Right cardiac atrium (tissue), 5 donors: Measurements from ENCODE around the gene DNMT3A. TPM values are rescaled to one million over a fixed set of nuclear protein-coding genes. Genes with fewer than 3 reads are reported as not detected.

Experiments used
- ATAC-seq, 2 donors: fragments of 200-7000 bp; cut with Tn5 transposase; one replicate each; pipeline versions ENCODE4 v1.8.0 to v1.9.1; 2020; ENCODE audit warnings: moderate library complexity in 2 of 2, mild to moderate bottlenecking in 1 of 2
- DNase-seq, 3 donors: peaks; one replicate each; pipeline ENCODE4 v3.0.0-alpha.2; 2020
- H3K27ac ChIP-seq: one replicate; pipeline ENCODE4 v1.5.1; 2013; ENCODE audit warnings: mild to moderate bottlenecking, low read length, control low read depth, moderate library complexity
- H3K27me3 ChIP-seq: one replicate; pipeline ENCODE4 v1.6.1; 2013; ENCODE audit not compliant: control insufficient read depth, insufficient read depth
- H3K4me1 ChIP-seq: one replicate; pipeline ENCODE4 v1.6.1; 2013; ENCODE audit warnings: low read length; ENCODE audit not compliant: control insufficient read depth, insufficient read depth
- H3K4me3 ChIP-seq: one replicate; pipeline ENCODE4 v1.5.1; 2013; ENCODE audit warnings: low read length, control low read depth
- H3K9me3 ChIP-seq: one replicate; pipeline ENCODE4 v1.6.1; 2013; ENCODE audit warnings: low read length; ENCODE audit not compliant: control insufficient read depth
- WGBS: extraction: QIAGEN DNeasy Blood & Tissue Kit; methylation state at CpG from one replicate; pipeline ENCODE4 v1.1.7; 2013; 5-methylcytosine and 5-hydroxymethylcytosine counted together
- intact Hi-C, 4 donors: fragments of 100-400 bp; cut with DNase I; formaldehyde crosslinking; loops; one replicate each; pipeline versions ENCODE4 v1.11.0 to v1.14.0; 2022 to 2023
- long read RNA-seq, 4 donors: library from polyadenylated mRNA; unstranded; transcript quantifications; one replicate each; pipeline ENCODE4 v2.0.0, GENCODE V29; 2020 to 2021
- polyA plus RNA-seq: library from polyadenylated mRNA; stranded (reverse); fragments of 200-250 nt; gene quantifications from one replicate; pipeline ENCODE4 v1.2.3, GENCODE V29; 2013
- total RNA-seq, 4 donors: library from RNA; stranded (reverse); fragmentation: NEBNext Ultra II Directional; extraction: Animal tissue kit (Norgen Biotek cat#: 25700); gene quantifications; one replicate each; pipeline ENCODE4 v1.2.1, GENCODE V29; 2021
- donor health status: healthy with polysubstance abuse.
- donor health status: DM: no; HTN: yes; CAD: no.
- donor health status: DM: no; HTN: no; CAD: no.
- donor health status: DM: no; HTN: yes; CAD: no; lungs with severe emphysema.
- donor health status: DM: yes; HTN: yes; CAD: no.

DNMT3A gene
- total RNA-seq, result 10 to 100 TPM; 20.0 to 22.9 (median 21.1) TPM
- 9.9 TPM for polyA plus RNA-seq
- long read RNA-seq, donor 1, full-length matches to known transcripts, result 12 of 40 reads
- long read RNA-seq, donor 1, partial matches to known transcripts, result 14 of 40 reads
- long read RNA-seq, donor 1, other reads (novel, unspliced or antisense), result 14 of 40 reads
- long read RNA-seq, donor 2, full-length matches to known transcripts, result 12 of 17 reads
- long read RNA-seq, donor 2, partial matches to known transcripts, result 1 of 17 reads
- long read RNA-seq, donor 2, other reads (novel, unspliced or antisense), result 4 of 17 reads
- long read RNA-seq, donor 3, full-length matches to known transcripts, result 3 of 27 reads
- long read RNA-seq, donor 3, partial matches to known transcripts, result 10 of 27 reads
- long read RNA-seq, donor 3, other reads (novel, unspliced or antisense), result 14 of 27 reads
- long read RNA-seq, donor 4, full-length matches to known transcripts, result 5 of 13 reads
- long read RNA-seq, donor 4, partial matches to known transcripts, result 3 of 13 reads
- long read RNA-seq, donor 4, other reads (novel, unspliced or antisense), result 5 of 13 reads

DNA sequence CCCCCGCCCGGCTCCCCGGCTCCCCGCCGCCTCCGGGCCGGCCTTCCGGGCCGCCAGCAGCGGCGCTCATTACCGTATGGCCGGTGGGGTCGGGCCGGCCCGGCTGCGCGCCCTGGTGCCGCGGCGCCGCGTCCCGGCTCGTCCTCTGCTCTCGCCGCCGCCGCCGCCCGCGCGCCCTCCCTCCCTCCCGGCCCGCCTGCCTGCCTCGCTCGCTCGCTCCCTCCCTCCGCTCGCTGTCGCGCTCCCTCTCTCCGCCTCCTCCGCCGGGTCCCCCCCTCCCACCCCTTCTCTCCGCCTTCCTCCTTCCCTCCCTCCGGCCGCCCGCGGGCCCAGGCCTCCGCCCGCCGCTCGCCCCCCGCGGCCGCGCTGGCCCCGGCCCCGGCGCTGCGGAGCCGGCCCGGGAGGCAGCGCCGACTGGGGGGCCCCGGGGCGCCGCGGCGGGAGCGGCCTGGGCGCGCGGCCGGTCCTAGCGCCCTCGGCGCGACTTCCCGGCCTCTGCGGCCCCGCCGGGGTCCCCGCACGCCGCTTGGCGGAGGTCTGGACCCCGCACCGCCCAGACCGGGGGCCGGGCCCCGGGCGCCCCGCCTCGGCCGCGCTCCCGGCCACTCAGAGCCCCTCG lies at the start of gene DNMT3A:
Gene DNMT3A (minus strand): TSS at position 173 of the 619 bp plus-strand sequence. CDS start 27,941 bp downstream, outside the sequence.
- Histone ChIP-seq H3K4me3 (peak within 1 kb of the TSS; percentile 98), H3K27me3 (no peaks in the 10 kb centered on the region), H3K4me1 (peaks cover 6% of the 10 kb centered on the region), H3K9me3 (no peaks in the 10 kb centered on the region), H3K27ac (peak within 1 kb of the TSS; percentile 39)
- ATAC-seq (peak; percentile 15 to 39), DNase-seq (peak; percentile 78 to 93 (median 92))
- intact Hi-C loops, result loop anchor here in 1 of 4 donors (2.0 kb wide), 1 partner anchor 33 kb away; no protein-coding TSS in a partner anchor
- WGBS, result under 1% methylated on average over 96 of the region's 100 CpGs

DNA sequence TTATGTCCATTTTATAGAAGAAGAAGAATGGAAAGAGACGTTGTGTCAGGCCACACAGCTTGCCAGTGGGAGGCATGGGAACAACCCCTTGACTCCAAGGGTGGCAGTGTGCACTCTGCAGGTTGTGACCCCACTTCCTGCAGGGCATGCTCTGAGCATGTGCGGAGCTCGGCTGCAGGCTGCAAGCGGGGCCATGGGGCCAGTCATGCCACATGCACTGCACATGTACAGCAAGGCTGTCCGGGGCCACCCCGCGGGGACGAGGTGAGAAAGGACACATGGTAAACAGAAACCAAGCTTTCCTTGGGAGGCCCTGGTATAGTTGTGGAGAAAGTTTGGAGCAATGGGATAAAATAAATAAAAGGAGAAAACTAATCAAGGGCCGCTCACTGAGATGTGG lies 47.4 kb upstream of the DNMT3A start:
- no peaks in the 10 kb centered on the region for H3K4me1 ChIP-seq
- no peak overlapping the region for H3K27ac ChIP-seq
- ATAC-seq, result no peak
- intact Hi-C loops, result no loop called here
- H3K27me3 ChIP-seq, result no peaks in the 10 kb centered on the region
- H3K4me3 ChIP-seq, result no peak overlapping the region
- DNase-seq, result no peak
- no peaks in the 10 kb centered on the region for H3K9me3 ChIP-seq
- 98% methylated on average over 9 of the region's 9 CpGs for WGBS

DNA sequence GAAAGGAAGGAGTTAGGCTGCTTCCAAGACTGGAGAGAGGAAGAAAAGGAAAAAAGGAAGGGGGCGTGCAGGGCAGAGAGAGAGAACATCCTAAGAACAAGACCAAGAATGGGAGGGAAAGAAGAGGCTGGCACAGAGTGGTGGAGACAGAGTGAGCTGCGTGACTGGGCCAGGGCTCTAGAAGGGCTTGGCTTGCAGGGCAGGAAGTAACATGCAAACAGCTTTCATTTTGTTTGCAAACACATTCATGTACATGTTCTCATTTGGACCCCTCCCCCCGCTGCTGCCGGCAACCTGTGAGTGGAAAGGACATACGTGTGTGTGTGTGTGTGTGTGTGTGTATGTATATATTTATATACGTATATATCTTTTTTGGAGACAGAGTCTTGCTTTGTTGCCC lies 46.8 kb upstream of the DNMT3A start:
- DNase-seq, result no peak
- WGBS, result 90% methylated on average over 6 of the region's 6 CpGs
- H3K27ac ChIP-seq, result no peak overlapping the region
- no peak overlapping the region for H3K4me3 ChIP-seq
- no peak for ATAC-seq
- H3K9me3 ChIP-seq, result no peaks in the 10 kb centered on the region
- H3K27me3 ChIP-seq, result no peaks in the 10 kb centered on the region
- H3K4me1 ChIP-seq, result no peaks in the 10 kb centered on the region
- intact Hi-C loops, result no loop called here

DNA sequence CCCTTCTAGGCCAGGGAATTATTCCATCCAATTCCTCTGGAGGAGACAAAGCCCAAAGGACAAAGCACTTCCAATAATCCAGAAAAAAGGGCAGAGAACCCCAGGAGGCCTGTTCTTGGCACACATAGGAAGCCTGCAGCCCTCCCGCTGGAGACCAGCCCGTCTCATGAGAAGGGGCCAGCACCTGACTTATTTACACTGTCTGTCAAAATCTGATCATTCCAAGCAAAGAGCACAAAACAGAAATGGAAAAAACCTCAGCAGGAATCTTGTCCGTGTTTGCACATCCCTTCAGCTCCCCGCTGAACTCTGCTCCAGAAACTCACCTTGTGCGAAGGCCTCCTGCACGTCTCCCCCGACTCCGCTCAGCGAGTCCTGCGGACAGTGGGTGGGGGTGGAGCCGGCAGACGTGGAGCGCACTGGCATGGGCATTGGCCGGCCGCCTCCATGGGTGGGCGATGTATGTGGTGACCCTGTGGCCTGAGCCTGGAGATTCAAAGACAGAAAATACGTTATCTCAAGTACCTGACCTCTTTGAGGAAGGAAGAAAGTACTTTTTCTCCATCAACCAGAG lies 46.2 kb upstream of the DNMT3A start:
- Histone ChIP-seq H3K27ac (no peak overlapping the region), H3K9me3 (no peaks in the 10 kb centered on the region), H3K4me1 (no peaks in the 10 kb centered on the region), H3K27me3 (no peaks in the 10 kb centered on the region), H3K4me3 (no peak overlapping the region)
- DNase-seq (no peak), ATAC-seq (no peak)
- 91% methylated on average over 17 of the region's 17 CpGs for WGBS
- intact Hi-C loops, result no loop called here

DNA sequence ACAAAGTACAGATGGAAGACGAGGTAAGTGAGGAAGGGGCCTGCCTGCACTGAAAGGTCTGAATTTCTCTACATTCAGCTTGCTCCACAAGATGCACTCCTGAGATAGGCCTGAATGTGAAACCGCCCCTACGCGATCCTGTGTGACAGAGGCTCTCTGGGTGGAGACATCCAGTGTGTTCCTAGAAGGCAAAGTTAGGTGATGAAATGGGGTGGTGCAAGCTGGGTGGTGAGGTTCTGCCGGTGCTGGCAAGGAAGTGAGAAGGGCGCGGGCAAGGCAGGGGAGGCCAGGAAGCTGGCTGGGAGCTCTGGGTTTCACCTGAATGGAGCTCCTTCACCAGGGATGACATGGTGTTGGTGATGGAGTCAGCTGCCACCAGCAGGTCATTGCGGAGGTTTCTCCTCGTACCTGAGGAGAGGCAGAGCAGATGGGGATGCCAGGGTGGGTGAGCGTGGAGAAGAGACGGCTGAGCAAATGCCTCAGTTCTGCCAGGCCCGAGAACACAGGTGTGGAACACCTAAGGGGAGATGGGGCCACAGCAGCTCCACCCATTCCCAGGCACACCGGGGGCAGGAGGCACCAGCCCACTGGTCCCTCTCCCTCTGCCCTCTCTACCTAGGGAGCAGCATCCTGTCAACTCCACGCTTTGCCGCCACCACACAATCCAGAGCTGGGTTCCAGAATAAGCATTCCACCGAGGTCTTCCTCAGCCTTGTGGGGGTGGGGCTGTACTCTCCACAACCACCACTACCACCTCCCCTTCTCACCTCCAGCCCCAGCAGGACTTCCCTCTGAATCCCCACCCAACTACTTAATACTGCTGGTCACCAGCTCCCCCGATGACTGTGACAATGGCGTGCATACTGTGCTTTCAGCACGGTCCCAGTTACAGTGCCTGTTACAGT lies 45.5 kb upstream of the DNMT3A start:
- intact Hi-C loops, result no loop called here
- no peaks in the 10 kb centered on the region for H3K4me1 ChIP-seq
- no peaks in the 10 kb centered on the region for H3K9me3 ChIP-seq
- no peak for ATAC-seq
- H3K27ac ChIP-seq, result no peak overlapping the region
- no peak overlapping the region for H3K4me3 ChIP-seq
- DNase-seq, result no peak
- H3K27me3 ChIP-seq, result no peaks in the 10 kb centered on the region
- WGBS, result 91% methylated on average over 19 of the region's 19 CpGs

DNA sequence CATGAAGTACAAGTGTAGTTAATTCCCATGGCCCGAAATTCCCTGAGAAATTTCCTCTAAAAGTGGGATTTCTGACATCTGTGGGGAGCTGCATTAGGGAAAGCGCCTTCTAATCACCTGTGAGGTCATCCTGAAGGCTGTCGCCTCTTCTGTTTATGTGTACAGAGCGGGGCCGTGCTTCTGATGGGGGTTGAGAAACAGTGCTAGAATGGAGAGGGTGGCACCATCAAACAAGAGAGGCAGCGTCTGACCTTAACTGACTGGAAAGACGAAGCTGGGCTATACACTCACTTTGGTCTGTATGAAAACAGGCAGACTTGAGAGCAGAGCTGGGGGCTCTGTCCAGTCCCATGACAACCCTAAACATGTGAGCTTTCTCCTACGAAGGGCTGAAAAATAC lies 44.2 kb upstream of the DNMT3A start:
- DNase-seq (no peak), ATAC-seq (no peak)
- no peaks in the 10 kb centered on the region for H3K27me3 ChIP-seq
- no peaks in the 10 kb centered on the region for H3K4me1 ChIP-seq
- intact Hi-C loops, result no loop called here
- H3K4me3 ChIP-seq, result no peak overlapping the region
- H3K9me3 ChIP-seq, result no peaks in the 10 kb centered on the region
- no peak overlapping the region for H3K27ac ChIP-seq
- 91% methylated on average over 8 of the region's 8 CpGs for WGBS

DNA sequence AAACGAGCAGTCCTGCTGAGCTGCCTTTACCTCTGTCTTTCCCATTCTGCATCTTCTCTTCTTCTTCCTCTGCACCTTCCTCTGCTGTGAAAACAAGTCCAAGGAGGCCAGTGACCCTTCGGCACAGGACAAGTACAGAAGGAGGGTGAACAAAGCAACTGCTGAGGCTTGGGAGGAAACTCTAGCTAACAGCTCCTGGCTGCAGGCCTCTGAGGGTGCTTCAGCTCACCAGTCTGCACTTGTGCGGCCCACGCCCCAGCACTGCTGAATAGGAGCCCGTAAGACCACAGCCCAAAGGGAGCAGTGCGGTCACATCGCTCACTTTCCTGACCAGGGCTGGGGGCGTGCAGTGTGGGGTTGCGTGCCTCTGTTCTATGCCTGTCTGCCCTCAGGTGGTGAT lies 42.1 kb upstream of the DNMT3A start:
- 95% methylated on average over 9 of the region's 9 CpGs for WGBS
- no peaks in the 10 kb centered on the region for H3K4me1 ChIP-seq
- no peaks in the 10 kb centered on the region for H3K27me3 ChIP-seq
- H3K27ac ChIP-seq, result no peak overlapping the region
- ATAC-seq, result no peak
- no peaks in the 10 kb centered on the region for H3K9me3 ChIP-seq
- intact Hi-C loops, result no loop called here
- no peak for DNase-seq
- H3K4me3 ChIP-seq, result no peak overlapping the region

DNA sequence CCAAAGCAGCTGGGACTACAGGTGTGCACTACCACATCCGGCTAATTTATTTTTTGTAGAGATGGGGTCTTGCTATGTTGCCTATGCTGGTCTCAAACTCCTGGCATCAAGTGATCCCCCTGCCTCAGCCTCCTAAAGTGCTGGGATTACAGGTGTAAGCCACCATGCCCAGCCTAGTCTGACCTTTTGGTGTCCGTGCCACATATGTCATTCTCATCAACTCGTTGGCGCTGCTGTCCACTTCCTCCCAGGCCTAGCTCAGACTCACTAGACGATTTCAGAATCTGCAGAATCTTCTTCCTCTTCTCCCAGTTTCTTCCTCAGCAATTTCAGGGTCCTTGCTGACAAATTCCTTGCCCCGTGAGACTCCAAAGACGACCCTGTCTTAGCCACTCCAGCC lies 39.8 kb upstream of the DNMT3A start:
- H3K4me1 ChIP-seq, result no peaks in the 10 kb centered on the region
- H3K27ac ChIP-seq, result no peak overlapping the region
- H3K27me3 ChIP-seq, result no peaks in the 10 kb centered on the region
- intact Hi-C loops, result no loop called here
- no peak overlapping the region for H3K4me3 ChIP-seq
- 68% methylated on average over 7 of the region's 7 CpGs for WGBS
- ATAC-seq, result no peak
- H3K9me3 ChIP-seq, result no peaks in the 10 kb centered on the region
- no peak for DNase-seq

DNA sequence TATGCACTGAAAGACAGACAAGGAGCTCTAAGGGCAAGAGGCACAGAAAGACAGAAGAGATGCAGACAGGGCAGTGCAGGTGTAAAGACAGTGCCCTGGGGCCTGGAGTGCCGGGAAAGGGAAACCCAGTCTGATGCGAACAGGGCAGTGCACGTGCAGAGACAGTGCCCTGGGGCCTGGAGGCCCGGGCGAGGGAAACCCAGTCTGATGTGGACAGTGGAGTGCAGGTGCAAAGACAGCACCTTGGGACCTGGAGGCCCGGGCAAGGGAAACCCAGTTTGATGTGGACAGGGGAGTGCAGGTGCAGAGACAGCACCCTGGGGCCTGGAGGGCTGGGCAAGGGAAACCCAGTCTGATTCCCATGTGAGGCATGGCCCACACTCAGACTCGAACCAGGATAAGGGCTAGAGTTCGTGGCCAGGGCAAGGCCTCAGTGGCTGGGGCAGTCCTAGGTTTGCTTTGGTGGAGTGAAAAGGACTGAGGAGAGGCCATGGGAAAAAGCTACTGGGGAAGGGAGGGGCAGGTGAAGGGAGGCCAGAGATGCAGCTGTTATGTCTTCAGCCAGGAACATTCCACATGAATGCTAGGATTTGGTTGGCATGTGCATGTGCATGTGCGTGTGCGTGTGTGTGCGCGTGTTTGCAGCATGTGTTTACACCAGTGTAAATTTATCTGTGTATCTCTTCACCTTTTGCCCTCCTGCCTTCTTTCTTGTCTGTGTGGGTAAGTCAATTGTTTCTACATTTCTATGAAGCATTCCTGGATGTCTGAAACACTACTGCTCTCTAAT lies 39.1 kb upstream of the DNMT3A start:
- no peak overlapping the region for H3K4me3 ChIP-seq
- no peaks in the 10 kb centered on the region for H3K9me3 ChIP-seq
- 81% methylated on average over 12 of the region's 12 CpGs for WGBS
- DNase-seq (no peak), ATAC-seq (no peak)
- no peaks in the 10 kb centered on the region for H3K4me1 ChIP-seq
- intact Hi-C loops, result no loop called here
- no peaks in the 10 kb centered on the region for H3K27me3 ChIP-seq
- no peak overlapping the region for H3K27ac ChIP-seq

DNA sequence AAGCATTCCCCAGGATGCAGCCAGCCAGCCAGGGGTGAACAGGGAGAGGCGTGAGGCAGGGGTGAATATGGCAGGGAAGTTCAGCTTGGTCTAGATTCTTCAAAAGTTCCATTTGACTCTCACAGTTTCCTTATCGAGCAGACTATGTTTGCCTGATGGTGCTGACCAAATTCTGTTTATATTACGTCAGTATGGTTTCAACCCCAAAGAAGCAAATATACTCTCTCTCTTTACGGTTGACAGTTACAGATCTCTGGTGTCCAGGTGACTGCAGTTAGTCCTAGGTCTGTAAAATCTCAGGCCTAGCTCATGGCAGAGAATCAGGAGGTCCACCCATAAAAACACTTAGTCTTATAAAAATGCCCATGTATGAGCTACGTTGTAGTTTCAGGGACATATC lies 38.3 kb upstream of the DNMT3A start:
- Histone ChIP-seq H3K9me3 (no peaks in the 10 kb centered on the region), H3K4me3 (no peak overlapping the region), H3K4me1 (no peaks in the 10 kb centered on the region), H3K27ac (no peak overlapping the region), H3K27me3 (no peaks in the 10 kb centered on the region)
- intact Hi-C loops, result no loop called here
- DNase-seq, result no peak
- ATAC-seq, result no peak
- 94% methylated on average over 5 of the region's 5 CpGs for WGBS
